IPS-18c (cell line): ENCODE data around the gene BCLAF3.

Source experiments
- H3K4me3 ChIP-seq: 2 replicates; pipeline ENCODE4 v1.7.0; 2013; ENCODE audit warnings: low read depth, mild to moderate bottlenecking, low read length, moderate library complexity; ENCODE audit not compliant: insufficient read depth
- H3K9me3 ChIP-seq: one replicate; pipeline ENCODE4 v1.6.1; 2013; ENCODE audit warnings: mild to moderate bottlenecking, low read length, moderate library complexity; ENCODE audit not compliant: control insufficient read depth, insufficient read depth

Gene BCLAF3

DNA sequence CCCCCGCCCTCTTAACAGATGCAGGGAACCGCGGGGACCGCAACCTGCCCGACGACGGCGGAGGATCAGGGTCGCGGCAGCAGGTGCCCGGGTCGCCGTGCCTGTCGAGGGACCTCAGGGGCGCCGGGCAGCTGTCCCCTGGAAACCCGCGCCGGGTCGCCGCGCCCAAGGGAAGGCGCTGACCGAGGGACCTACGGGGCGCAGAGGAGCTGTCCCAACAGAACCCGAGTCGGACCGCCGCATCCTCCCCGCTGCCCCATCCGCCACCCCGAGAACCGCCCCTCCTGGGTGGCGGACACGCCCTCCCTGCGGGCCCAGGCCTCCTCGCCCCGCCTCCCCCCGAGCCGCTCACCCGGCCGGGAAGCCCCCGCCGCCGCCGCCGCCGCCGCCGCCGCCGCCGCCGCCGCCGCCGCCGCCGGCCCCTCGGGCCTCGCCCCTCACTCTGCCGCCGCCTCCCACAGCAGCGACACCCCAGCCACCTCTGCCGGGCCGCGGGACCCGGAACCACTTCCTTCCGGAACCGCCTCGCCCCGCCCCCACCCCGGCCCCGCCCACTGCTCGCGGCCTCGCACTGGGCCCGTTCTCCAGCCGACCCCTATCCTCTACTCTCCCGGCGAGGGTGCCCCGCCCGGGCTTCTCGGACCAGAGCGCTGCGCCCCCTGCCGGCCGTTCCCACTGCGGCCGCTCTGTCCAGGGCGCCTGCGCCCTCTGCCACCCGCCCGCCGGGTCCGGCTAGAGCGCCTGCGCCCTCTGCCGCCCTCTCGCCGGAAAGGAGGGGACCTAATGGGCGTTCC lies at the start of gene BCLAF3:
Gene BCLAF3, minus strand, starts transcription at position 506 of the 794 bp plus-strand sequence. CDS start 20,797 bp downstream, outside the sequence.
- peak within 1 kb of the TSS; percentile 65 for H3K4me3 ChIP-seq
- peaks cover 7% of the 10 kb centered on the region for H3K9me3 ChIP-seq

DNA sequence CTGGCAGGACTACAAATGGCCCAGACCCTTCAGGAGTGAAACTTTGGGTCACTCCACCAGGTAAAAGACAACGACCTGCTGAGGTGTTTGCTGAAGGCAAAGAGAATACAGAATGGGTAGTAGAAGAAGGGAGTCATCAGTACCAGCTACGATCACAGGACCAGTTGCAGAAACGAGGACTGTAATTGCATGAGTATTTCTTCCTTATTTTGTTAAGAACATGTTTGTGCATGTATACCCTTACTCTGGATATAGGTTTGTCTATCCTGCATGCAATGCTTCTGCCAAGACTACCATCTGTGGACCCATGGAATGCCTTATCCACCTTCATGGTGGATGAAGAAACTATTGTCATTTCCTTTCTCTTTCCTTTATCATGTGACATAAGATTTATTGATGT lies 48.1 kb upstream of the BCLAF3 start:
- Histone ChIP-seq H3K9me3 (peaks cover 2% of the 10 kb centered on the region), H3K4me3 (no peak overlapping the region)

DNA sequence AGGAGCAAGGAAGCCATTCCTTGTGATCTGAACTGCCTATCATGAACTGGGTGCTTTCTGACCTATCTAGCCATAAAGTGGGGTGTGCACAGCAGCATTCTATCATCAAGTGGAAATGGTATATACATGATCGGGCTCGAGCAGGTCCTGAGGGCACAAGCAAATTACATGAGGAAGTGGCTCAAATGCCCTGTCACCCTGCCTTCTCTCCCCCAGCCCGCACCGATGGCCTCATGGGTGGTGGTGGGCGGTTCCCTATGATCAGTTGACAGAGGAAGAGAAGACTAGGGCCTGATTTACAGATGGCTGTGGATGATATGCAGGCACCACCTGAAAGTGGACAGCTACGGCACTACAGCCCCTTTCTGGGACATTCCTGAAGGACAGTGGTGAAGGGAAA lies 46.3 kb upstream of the BCLAF3 start:
- Histone ChIP-seq H3K9me3 (no peaks in the 10 kb centered on the region), H3K4me3 (no peak overlapping the region)

DNA sequence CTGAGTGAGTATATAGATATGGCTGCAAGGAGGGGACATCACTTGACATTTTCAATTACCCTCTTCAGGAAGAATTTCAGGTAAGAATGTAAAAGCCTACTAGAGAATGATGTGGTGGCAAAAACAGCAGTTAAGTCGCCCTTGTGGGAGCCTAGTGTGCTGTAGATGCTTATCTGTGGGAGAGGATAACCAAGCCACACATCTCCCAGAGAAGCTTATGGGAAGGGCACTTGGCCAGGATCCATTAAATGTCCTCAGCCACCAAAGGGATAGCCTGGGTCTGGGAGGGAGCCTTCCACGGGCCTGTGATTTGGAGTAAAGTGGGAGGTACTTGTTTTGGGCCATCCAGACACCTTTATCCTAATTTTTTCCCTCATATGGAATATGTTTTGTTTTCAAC lies 41.3 kb upstream of the BCLAF3 start:
- H3K4me3 ChIP-seq = no peak overlapping the region
- peaks cover 3% of the 10 kb centered on the region for H3K9me3 ChIP-seq

DNA sequence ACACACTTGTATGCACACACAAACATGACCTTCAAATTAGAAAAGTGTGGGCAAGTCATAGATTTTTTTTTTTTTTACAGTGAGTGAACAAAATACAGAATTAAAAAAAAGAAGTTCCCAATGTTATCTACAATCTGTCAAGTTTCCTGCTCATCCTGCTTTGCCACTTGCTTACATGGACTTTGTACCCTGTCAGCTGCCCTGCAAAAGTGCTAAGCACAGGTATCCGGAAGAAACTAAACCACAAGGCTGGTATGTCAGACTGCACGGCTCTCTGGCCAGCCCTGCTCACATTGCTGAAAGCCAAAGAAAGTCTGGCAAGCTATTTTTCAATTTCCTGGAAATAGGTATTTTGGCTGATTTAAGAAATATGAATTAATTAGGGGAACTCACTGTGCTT lies 38.9 kb upstream of the BCLAF3 start:
- Histone ChIP-seq H3K4me3 (no peak overlapping the region), H3K9me3 (peaks cover 6% of the 10 kb centered on the region)

DNA sequence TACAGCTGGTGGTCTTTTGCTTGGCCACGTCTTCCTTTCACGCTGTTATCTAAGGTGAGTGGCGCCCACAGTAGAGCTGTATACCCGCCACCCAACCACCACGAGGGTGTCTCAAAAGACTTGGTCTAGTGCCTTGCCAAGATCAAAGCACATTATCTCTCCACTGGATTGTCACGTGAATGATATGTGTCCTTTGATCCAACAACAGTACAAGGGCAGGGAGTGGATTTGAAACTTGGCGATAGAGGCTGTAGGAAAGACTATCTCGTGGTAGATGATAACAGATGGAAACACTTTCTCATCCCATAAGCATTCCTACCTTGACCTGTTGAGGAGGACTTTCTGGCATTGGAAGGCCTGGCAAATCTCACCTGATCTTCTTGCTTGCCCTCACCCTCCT lies 37.7 kb upstream of the BCLAF3 start:
- H3K9me3 ChIP-seq = peaks cover 6% of the 10 kb centered on the region
- no peak overlapping the region for H3K4me3 ChIP-seq

DNA sequence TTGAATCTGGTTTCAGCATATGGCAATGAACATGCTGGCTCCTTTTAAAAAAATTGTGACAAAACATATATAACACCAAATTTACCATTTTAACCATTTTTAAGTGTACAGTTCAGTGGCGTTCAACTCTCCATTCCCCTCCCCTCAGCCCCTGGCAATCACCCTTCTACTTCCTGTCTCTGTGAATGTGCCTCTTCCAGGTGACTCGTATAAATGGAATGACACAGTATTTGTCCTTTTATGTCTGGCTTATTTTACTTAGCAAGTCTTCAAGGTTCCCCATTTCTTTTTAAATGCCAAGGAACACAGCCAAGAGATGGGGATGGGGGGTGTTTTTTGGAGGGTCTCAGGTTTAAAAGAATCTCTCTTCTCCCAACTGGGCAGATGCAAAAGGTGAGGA lies 35.4 kb upstream of the BCLAF3 start:
- H3K4me3 ChIP-seq = no peak overlapping the region
- peaks cover 6% of the 10 kb centered on the region for H3K9me3 ChIP-seq

DNA sequence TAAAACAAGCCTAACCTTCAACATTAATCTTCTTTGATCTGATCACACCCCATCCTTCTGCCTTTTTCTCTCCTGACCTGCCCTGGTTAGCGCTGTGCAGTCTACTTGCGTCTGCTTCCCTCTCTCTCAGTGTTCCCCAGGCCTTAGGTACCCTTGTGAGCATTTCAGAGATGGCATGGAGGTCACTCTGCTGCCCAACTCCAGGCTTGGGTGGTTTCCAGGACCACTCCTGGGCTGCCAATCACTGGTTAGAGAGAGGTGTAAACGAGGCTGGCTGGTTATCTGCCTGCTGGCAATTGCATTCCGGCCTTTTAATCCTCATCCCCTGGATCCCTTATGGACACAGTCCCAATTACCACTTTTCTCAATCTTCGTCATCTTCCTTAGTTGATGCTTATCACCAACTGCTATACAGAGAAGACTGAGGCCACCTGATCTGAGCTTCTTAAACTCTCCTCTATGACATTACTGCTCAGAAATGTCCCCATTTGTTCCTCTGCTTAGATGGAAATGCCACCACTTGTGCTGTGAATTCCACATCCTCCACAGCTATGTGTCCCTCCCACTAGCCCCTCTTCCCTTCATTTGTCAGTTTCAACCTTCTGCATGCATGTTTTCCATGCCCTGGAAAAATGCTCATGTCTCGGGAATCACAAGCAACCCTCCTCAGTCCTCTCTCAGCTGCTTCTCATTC lies 29.0 kb upstream of the BCLAF3 start:
- Histone ChIP-seq H3K9me3 (peaks cover 7% of the 10 kb centered on the region), H3K4me3 (no peak overlapping the region)

DNA sequence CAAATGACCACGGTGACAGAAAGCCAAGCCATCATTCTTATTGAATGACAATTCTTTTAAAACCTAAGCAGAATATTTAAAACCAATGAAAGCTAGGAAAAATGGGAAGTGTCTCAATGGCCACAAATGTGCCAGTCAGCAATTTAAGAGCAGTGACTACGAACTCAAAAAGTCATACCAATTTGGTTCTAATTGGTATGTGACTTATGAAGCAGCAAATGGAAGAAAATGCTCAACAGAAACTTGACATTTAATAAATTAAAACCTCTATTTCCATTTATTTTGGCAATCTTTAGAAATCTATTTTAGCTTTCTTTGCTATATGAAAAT lies 25.7 kb upstream of the BCLAF3 start:
- H3K9me3 ChIP-seq = peaks cover 10% of the 10 kb centered on the region
- H3K4me3 ChIP-seq = no peak overlapping the region

DNA sequence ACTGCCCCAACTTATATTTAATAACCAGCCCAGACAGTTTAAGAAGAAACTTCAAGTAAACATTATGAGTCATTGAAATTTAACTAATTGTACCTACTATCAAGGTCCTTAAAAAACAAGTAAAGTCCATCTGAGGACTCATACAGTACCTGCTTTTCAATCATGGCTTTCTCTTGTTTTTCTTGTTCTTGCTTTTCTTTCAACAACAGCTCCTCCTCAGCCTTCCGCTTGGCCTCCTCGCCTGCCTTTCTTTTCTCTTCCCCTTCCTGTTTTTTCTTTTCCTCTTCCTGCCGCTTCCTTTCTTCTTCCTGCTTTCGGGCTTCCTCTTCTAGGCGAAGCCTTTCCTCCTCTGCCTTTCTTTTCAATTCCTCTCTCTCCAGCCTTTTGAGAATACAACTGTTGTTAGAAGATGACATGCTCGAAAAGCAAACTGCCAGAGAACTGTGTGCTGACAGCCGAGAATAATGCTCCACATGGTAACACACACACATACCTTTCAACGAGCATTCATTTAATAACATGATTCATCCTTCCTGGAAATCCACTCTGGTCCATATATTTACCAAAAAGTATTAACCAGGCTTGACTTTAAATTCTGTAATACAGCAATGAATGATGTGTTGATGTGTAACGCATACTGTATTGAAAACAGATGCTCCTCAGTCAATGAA lies 25.2 kb upstream of the BCLAF3 start:
- no peak overlapping the region for H3K4me3 ChIP-seq
- peaks cover 10% of the 10 kb centered on the region for H3K9me3 ChIP-seq

DNA sequence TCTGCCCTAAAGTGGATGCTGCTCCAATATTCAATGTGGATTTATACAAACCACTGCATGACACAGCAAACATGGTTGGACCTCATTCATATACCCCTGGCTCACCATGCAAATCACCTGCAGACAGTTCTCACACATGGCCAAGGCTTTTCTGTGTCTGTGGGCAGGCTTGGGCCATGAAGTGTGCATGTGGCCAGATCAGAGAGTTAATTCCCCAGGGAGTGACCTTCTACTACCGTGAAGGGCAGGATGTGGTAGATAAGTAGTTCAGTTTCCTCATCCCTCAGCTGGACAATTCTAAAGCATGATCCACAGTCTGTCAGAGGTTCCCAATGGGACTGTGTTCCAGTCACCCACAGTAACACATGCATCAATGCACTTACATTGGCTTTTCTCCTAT lies 24.6 kb upstream of the BCLAF3 start:
- H3K4me3 ChIP-seq = no peak overlapping the region
- peaks cover 10% of the 10 kb centered on the region for H3K9me3 ChIP-seq

DNA sequence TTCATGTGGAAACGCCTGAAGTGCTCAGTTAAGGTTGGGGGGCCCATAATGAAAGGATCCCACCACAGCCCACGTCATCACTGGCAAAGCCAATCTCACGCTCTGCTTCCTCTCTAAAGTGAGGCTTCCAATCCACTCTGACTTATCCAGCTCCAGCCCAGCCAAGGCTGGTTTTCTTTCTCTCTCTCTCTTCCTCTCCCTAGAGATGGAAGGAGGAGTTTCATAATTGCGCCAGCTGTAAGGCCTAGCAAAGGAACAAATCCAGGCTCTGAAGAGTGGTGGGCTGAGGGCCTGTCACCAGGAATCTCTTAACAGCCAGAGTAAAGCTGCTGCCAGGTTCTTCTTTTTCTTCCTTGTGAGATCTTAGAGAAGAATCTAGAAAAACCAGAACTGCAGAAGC lies 20.7 kb upstream of the BCLAF3 start:
- H3K4me3 ChIP-seq = no peak overlapping the region
- peaks cover 6% of the 10 kb centered on the region for H3K9me3 ChIP-seq

DNA sequence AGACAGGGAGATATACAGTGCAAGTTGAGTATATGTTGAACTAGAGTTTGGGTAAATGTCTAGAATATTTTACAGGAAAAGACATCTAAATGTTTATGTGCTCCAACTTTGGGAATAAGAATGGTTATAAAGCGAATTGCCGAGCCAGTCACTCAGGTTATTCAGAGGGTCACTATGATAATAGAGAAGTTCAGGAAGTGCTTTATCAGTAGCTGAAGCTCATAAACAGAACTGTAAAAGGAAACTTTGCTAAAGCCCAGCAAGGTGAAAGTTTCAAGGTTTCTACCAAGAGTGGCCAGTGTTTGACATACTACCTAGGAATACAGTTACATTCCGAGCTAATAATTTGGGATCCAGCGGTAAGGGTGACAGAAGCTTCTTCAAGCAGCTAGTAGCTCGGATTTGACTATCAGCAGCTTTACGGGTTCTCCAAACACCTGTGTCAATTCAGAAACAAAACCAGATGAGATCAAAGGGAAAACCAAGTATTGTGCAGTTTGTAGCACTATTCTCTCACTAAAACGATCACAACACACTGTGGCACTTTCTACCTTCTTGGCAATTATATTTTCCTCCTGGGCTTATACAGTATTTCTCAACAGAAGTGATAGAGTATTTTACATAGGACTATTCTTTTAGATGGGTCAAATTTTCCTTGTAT lies 17.2 kb upstream of the BCLAF3 start:
- peaks cover 5% of the 10 kb centered on the region for H3K9me3 ChIP-seq
- H3K4me3 ChIP-seq = no peak overlapping the region

DNA sequence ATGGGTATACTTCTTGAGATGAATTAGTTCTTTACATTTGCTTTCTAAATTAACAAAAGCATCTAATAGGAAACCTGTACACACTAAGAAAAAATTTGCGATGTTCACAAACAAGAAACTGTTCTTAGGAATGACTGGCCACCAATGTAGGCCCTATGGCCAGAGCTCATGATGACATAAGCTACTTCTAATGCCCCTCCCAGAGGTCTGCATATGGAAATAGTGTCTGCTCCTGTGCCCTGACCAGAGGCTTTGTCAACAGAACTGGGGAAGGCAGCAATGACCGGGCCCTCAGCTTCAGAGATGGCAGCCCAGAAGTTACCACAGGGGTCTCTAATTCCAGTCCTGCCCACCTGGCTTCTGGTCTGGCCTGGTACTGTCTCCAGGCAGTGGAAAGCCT lies 15.0 kb upstream of the BCLAF3 start:
- Histone ChIP-seq H3K4me3 (no peak overlapping the region), H3K9me3 (peaks cover 8% of the 10 kb centered on the region)

DNA sequence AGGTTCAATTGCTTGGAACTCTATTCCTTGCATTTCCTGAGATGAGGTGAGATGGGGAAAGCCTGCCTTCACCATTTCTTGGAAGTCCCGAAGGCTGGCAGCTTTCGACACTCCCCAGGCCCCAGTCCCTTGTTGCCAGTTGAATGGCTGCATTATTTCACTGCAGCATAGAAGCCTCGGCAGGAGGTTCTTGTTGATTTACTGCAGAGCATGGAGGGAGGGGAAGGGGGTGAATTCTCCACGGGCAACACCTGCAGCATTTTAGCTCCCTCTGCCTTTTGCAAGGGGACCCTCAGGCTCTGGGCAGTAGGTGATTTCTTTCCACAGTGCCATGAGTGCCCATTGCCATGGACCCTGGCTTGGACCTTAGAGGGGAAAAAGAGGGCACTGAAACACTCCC lies 10.7 kb upstream of the BCLAF3 start:
- H3K4me3 ChIP-seq = no peak overlapping the region
- peaks cover 9% of the 10 kb centered on the region for H3K9me3 ChIP-seq

DNA sequence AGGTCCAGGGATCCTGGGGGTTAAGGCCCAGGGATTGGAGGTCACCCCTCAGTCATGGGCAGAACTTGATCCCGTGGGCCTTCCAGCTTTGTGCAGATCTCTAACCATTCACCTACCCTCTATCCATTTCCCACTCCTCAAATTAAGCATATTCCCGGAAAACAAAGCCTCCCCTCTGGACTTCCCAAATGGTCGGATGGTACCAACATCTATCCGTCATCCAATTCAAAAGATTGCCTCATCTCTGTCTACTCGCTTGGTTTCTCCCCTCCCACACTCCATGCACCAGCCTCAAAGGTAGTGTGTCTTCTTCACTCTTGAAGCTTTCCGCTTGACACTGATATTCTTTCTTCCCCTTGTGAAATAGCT lies 473 bp upstream of the BCLAF3 start:
- Histone ChIP-seq H3K9me3 (peaks cover 10% of the 10 kb centered on the region), H3K4me3 (no peak overlapping the region)

DNA sequence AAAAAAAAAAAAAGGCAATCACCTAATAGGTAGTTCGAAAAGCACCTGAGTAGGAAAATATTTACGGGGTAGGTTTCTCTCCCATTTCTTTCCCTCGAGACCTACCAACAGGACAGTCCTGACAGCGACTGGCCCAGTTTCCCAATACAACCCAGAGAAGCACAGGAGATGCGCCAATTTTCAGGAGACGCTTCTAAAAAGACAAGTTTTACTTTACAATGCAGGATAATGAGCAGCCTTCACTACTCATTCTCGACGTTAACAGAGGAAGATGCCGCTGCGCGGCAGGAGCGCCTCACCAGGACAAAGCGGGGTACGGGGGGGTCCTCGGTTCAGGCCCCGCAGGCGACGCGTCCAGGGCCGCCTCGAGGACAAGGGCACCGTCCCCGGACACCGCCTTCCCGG lies 708 bp downstream of the BCLAF3 start:
- H3K4me3 ChIP-seq = peak overlapping the region; percentile 65
- H3K9me3 ChIP-seq = peaks cover 7% of the 10 kb centered on the region

DNA sequence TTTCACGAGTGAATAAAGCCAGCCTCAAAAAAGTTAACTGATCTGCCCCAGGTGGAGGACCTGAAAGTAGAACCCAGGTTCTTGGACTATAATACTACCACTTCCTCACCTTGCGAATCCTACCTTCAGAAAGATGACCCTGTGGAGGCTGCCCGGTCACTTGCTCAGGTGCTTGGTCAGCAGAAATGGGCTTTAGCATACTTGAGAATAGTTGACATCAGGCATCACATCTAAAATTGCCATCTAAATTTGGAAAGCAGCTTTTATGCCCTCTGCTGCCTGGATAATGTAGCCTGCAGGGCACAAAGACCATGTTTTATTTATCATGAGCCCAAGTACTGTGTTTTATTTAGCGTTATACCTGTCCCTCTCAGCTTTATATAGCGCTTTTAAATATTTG lies 3.0 kb downstream of the BCLAF3 start:
- H3K9me3 ChIP-seq = peaks cover 7% of the 10 kb centered on the region
- no peak overlapping the region for H3K4me3 ChIP-seq
